GM18861 (cell line): ENCODE measurements around the gene FAM83G.
A peak's percentile ranks its signal among the peaks of the same experiment; 100 is the strongest.
"Not testable (repeated sequence)": the region's sequence is repeated elsewhere in the genome, so short reads cannot be mapped to it uniquely, and the experiment has no call there.

Experiments
- ATAC-seq: cut with Tn5 transposase; IDR thresholded peaks from one replicate; pipeline ENCODE4 v1.9.1; 2021; ENCODE audit not compliant: unreplicated experiment

The FAM83G gene

GRCh38 chr17:18928628-18929125 lies 75.9 kb downstream of the FAM83G start:
- no peak for ATAC-seq

- no peak for ATAC-seq
Observed at GRCh38 chr17:18925187-18925586, 79.4 kb downstream of the FAM83G start.

DNA sequence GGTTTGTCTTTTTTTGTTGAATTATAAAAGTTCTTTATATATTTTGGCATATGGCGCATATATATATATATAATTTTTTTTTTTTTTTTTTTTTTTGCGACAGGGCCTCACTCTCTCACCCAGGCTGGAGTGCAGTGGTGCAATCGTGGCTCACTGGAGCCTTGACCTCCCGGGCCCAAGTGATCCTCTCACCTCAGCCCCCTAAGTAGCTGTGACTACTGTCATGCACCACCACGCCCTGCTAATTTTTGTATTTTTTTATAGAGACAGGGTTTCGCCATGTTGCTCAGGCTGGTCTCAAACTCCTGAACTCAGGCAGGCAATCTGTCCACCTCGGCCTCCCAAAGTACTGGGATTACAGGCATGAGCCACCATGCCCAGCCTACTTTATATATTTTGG lies 82.0 kb downstream of the FAM83G start:
- not testable (repeated sequence) for ATAC-seq

DNA sequence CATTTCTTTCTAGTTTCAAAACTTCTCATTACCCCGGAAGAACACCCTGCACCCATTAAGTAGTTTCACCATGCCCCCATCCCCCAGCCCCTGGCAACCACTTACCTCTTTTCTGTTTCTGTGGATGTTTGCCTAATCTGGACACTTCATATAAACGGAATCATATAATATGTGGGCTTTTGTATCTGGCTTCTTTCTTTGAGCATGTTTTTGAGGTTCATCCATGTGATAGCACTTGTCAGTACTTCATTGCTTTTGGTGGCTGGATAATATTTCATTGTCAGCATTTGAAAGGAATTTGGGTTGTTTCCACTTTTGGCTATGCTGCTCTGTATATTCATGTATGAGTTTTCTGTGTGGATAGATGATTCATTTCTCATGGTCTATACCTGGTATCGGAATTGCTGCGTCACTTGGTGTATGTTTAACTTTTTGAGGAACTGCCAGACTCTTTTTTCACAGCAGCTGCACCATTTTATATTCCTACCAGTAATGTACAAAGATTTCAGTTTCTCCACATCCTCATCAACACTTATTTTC lies 82.6 kb downstream of the FAM83G start:
- ATAC-seq = peak; percentile 67

- no peak for ATAC-seq
Observed at GRCh38 chr17:18921485-18921884, 83.1 kb downstream of the FAM83G start.

- peak; percentile 34 for ATAC-seq
Observed at GRCh38 chr17:18920911-18921441, 83.6 kb downstream of the FAM83G start.

DNA sequence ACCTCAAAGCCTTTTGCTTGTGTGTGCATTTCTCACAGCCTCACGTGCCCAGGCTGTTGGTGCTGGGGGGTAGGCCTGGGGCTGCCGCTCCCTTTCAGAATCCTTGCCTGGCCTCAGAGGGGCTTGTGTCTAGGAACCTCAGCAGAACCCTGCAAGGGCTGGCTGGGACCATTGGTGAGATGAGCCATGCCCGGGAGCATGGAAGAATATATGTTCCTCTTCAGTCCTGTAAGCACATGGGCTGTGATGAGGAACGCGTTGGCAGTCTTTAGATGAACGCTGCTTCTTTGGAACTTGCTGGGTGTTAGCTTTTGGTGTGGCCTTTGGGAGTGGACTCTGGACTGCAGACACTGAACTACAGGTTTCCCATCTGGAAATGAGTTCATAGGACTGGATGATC lies 84.6 kb downstream of the FAM83G start:
- no peak for ATAC-seq
